NCI-H748 (cell line): ENCODE data around the gene STT3B.

ENCODE experiments used
- DNase-seq: peaks from one replicate; lab custom pipeline; 2025; ENCODE audit not compliant: unreplicated experiment; lab: John Stamatoyannopoulos, UW

The STT3B gene

GRCh38 chr3:31550452-31551251, 17.9 kb downstream of the STT3B start:
- peak; percentile 32 for DNase-seq

DNA sequence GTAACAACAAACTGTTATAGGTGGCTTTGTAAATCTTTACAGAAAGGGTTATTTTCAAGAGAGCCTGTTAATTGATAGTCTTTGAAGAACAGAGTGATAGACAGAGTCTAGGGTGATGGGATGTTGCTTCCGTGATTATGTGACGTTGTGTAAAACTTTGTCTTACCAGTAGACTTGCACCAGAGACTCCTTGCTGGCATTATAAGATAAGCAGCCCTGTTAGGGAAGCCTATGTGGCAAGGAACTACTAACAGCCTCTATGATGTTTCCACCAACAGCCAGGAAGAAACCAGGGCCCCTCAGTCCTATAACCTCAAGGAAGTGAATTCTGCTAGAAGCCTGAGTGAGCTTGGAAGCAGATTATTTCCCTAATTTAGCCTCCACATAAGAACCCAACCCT, 18.9 kb downstream of the STT3B start:
- no peak for DNase-seq

DNA sequence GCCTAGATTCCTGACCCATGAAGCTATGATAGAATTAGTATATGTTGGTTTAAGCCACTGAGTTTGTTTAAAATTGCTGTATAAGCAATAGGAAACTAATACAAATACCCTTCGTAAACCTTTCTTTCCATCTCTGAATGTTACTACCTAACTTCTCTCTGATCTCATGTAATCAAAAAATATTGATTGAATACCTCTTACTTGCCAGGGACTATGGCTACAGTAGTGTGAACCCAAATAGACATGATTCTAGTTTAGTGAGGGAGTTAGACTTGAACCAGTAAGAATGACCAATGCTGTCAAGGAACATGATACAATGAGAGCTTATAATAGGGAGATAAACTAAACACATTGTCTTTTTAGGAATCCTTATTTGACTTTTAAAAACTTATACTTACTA, 19.4 kb downstream of the STT3B start:
- DNase-seq = no peak

DNA sequence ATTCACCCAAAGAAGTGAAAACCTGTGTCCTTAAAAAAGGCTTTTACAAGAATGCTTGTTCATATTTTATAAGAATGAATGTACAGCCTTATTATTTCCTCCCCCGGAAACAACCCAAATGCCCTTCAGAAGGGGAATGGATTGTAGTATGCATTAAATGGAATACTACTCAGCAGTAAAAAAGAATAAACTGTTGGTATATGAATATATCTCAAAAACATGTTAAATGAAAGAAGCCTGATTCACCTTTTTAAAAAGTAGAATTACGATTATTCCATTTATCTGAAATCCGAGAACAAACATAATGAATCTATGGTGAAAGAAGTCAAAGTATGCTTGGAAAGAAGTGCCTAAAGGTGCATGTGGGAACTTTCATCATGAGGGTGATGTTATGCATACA, 20.5 kb downstream of the STT3B start:
- DNase-seq = no peak

GRCh38 chr3:31555204-31555603, 22.5 kb downstream of the STT3B start:
- DNase-seq = no peak

- no peak for DNase-seq
Measured at GRCh38 chr3:31559872-31560534, 27.3 kb downstream of the STT3B start.

GRCh38 chr3:31561891-31562290, 29.2 kb downstream of the STT3B start:
- DNase-seq = no peak

DNA sequence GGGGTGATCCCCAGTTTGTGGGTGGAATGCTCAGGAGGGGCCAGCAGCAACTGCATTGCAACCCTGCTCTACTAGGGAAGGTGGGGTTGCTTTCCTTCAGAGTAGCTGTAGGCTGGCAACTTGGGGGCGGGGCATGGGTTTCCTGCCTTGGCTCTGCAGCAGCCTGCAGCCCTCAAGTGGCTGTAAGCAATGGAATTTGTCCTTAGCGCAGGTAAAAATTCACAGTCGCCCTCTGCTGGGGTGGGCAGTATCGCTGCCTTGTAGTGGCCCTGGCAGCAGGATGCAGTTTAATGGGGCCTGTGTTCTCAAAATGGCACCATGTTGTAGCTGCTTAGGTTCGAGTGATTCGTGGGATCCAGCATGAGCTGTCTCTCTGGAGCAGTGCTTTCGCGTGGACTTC, 29.8 kb downstream of the STT3B start:
- no peak for DNase-seq

- no peak for DNase-seq
Measured at GRCh38 chr3:31565288-31565687, 32.6 kb downstream of the STT3B start.

- DNase-seq = peak; percentile 6
Measured at GRCh38 chr3:31567036-31567435, 34.3 kb downstream of the STT3B start.

DNA sequence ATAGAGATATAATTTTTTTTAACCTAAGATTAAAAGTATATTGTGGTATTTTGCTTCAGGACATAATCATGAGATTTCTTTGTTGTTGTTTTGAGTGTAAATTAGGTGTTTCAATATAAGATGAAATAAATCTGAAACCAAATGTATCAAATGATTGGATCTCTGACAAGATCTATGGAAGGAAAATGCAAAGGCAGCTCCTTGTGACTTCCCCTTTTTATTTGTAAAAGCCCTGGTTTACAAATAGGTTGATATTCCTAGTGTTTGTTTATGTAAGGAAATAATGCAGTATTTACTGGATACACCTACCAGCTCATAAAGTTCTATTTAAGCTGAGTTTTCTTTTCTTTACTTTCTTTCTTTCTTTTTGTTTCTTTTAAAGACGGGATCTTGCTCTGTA, 35.9 kb downstream of the STT3B start:
- DNase-seq = no peak

DNA sequence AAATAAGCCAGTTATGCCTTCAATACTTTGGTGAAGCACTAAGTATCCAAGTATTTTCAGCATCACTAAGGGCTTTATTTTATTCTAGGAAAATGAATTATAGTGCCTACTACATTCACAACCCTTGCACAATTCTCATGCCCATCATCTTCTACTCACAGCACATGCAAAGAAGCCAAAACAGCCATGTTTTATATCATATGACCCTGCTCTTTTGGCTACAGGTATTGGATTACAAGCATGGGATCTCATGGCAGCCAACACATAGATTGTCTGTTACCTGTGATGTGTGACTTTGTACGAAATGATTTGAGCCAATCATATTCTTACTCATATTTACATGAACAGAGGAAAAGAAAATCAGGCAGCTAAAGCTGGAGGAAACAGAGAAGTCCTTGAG, 38.6 kb downstream of the STT3B start:
- DNase-seq = no peak

DNA sequence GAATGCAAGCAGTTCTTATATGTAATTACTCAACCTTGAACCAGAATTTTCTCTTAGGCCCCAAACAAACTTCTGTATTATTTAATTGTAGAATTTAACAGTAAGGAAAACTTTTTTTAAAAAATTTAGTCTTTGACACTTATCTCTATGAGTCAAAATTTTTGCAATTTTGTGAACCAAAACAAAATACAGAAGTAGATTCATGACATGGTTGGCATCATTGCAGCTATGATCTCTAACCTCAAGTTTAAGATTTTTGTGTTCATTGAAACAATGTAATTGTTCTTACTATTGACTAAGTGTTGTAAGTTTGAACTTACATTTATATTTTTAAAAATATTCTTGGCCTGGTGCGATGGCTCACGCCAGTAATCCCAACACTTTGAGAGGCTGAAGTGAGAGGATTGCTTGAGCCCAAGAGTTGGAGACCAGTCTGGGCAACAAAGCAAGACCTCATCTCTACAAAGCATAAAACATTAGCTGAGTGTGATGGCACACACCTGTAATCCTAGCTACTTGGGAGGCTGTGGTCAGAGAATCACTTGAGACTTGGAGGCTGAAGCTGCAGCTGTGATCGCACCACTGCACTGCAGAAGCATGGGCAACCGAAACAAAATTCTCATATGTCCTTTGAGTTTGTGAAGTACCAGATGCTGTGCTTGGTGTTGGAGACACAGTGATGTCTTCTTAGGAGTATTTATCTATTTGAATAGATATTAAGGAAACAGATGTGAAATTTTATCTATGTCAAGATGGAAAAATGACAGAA, 39.7 kb downstream of the STT3B start:
- no peak for DNase-seq

DNA sequence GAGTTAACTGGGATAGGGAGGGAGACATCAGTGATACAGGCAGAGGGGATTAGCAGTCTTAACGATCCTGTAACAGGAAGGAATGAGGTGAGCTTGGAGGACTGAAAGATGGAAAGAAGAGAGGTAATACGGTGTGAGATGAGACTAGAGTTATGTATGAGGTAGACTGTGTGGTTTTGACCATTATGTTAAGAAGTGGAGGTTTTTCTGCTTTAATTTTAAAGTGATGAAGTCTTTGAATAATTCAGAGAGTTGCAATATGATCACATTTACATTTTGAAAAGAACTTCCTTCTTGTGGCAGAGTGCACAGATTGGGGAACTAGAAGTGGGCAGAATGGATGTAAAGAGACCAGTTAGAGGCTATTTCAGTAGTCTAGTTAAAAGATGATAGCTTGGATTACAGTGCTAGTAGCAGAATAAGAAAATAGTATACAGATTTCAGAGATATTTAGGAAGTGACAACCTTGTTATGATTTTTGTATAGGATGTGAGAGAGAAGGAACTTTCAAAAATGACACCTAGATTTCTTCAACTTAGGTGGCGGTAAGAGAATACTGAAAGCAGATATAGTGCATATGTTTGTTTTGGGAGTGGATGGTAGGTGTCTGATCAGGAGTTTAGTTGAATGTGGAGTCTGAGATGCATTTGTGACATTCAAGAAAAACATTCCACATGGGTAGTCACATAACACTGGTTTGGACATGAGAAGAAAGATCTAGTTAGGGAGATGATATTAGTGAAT, 40.5 kb downstream of the STT3B start:
- no peak for DNase-seq

GRCh38 chr3:31575448-31575847, 42.7 kb downstream of the STT3B start:
- DNase-seq = no peak

DNA sequence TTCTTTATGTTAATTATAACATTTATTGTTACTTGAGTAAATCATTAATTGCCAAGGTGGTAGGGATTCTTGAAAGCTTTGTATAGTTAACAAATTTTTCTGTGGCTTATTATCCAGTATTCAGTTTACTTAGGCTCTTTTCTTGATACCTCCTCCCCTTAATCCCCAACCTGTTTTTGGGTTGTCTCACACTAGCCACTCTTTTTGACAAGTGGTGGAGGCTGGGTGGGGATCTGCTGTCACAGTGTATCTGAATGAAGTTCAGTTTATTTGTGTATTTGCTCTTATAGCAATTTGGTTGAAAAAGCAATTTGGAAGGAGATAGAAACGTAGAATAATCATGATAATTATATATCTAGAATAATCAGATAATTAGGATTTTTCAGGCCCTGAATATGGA, 43.8 kb downstream of the STT3B start:
- DNase-seq = no peak

GRCh38 chr3:31577232-31577631, 44.5 kb downstream of the STT3B start:
- DNase-seq = no peak

GRCh38 chr3:31579828-31580227, 47.1 kb downstream of the STT3B start:
- DNase-seq = no peak

- DNase-seq = no peak
Measured at GRCh38 chr3:31580645-31581044, 47.9 kb downstream of the STT3B start.

GRCh38 chr3:31581660-31582059, 48.9 kb downstream of the STT3B start:
- DNase-seq = no peak

DNA sequence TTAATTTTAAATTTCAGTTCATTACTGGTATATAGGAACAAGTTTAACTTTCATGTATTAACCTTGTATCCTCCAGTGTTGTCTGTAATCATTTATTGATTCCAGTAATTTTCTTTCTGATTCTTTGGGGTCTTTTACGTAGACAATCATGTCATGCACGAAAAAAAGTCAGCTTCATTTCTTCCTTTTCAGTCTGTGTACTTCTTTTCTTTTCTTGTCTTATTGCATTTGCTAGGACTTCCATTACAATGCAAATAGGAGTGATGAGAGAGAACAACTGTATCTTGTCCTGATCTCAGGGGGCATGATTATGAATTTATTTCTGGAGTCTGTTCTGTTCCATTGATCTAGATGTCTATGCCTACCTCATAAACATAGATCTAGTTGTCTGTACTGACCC, 56.5 kb downstream of the STT3B start:
- no peak for DNase-seq
